RPMI7951 (cell line): Measurements from ENCODE around the gene CSF3. TPM values are rescaled to one million over a fixed set of nuclear protein-coding genes. Genes with fewer than 3 reads are reported as not detected.

Source experiments
- DNase-seq: peaks from one replicate; pipeline ENCODE4 v3.0.0-alpha.2; 2012; ENCODE audit warnings: low read depth
- total RNA-seq: library from RNA; depleted of rRNA; stranded (reverse); fragments of >200 nt; shearing (Covaris generic); gene quantifications from 2 replicates; pipeline ENCODE4 v1.2.3, GENCODE V29; 2014

CSF3 gene
- total RNA-seq, 1 experiment from 2014 or later, result not detected

DNA sequence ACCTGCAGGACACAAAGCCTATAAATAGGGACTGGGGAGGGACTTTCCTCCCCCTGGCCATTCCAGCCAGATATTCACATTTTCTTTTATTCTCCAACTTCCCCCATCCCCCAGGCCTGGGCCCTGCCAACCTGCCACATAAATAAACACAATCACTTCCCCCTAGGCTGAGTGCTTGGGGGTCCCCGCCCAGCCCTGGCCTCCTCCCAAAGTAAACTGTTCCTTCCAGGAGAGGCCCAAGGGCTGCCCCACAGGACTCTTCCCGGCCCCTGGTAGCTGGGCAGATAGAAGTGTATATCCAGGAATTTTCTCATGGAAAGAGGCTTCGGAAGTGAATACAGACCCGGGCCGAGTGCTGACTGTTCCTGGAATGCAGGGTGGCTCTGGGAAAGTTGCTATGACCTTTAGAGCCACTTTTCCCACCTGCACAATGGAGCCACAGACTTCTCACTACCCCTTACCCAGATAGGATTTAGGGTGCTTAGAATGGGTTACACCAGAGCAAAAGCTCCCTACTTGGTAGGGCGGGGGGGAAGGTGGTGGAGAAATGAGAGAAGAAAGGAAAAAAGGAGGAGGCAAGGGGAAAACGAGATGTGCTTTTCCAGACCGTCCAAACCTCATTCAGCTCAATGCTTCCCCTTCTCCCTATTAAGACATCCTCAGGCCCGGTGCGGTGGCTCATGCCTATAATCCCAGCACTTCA lies 8.5 kb downstream of the CSF3 start:
- peak; percentile 53 for DNase-seq

DNA sequence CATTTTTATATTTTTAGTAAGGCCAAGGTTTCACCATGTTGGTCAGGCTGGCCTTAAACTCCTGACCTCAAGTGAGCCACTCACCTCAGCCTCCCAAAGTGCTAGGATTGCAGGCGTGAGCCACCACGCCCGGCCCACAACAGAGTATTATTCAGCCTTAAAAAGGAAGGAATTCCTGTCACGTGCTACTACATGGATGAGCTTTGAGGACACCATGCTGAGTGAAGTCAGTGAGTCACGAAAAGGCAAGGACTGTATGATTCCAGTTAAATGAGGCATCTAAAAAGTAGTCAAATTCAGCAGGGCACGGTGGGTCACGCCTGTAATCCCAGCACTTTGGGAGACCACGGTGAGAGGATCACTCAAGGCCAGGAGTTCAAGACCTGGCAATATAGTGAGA lies 9.7 kb downstream of the CSF3 start:
- DNase-seq, result peak; percentile 53

DNA sequence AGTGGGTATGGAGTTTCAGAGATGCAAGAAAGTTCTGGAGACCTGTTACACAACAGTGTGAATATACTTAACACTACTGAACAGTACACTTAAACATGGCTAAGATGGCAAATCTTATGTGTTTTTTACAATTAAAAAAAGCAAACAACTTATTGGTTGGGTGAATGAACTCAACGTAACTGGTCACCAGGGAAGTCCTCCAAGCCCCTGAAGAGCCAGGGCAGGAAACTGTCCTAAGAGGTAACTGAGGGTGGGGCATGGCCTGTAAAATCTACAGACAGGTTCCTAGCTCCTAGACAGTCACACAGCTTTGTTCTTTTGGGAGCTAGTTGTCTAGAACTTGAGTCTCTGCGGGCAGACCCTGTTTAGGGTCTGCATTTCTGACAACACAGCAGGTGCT lies 10.3 kb downstream of the CSF3 start:
- DNase-seq, result no peak

DNA sequence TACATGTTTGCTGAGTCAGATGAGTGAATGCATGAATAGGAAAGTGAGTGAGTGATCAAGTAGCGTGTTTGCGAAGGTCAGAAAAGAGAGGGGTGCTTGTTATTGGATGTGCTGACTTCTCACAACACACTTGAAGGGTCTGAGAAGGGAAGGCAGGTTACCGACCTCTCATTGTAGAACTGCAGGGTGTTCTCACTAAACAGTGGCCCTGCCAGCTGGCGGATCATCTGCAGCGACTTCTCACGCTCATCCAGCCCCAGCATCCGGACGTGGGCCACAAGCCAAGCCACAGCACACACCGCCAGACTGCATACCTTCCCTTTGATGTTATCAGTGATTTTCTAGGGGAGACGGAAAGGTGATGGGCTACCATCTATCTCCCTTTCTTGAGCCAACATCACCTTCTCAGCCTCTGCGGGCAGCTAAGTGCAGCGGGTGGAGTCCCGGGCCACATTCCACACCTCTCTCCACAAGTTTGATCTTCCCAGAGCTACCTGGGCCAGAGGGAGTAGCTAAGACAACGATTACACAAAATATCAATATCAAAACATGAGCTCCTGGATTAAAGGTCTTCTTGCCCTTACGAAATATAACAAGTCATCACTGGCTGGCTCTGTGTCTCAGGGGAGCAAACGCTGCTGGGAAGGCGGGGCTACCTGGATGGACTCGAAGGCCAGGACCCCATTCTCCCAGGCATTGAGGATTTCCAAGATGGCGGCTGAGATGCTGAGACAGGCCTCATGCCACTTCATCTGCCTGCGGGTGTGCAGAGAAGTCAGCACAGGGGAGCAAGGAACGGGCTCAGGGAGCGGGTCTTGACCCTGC lies 11.0 kb downstream of the CSF3 start:
- peak; percentile 87 for DNase-seq

DNA sequence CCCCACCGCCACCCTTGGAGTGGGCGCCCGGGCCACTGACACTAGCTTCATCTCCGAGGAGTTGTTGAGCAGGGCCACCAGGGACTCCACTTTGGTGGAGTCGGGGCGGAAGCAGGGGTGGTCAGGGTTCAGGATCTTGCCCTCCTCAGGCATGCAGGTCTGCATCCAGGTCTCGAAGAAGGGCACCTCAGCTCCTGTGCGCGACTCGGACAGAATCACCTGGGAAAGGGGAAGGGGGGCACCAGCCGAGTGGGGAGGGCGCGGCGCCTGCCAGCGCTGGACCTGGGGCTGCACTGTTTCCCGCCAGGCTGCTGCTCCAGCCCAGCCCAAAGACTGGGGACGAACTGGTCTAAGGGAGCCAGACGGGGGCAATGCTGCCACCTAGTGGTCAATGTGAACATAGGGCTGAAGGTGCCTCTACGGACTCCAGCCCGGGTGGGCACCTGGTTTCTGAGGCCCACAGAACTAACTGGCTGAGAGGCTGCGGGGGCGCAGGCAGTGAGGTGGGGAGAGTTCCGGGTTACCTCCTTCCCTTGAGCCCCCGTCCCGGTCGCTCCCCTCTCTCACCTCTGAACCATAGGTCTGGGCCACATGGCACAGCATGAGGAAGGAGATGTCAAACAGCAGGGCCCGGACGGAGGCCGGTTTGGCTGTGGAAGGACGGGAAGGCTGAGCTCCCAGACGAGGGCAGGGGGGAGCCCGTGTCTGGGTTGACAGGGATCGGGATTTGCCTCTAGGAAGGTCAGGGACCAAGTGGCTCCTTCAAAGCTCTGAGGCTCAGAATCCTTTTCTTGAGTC lies 11.8 kb downstream of the CSF3 start:
- DNase-seq, result peak; percentile 77

DNA sequence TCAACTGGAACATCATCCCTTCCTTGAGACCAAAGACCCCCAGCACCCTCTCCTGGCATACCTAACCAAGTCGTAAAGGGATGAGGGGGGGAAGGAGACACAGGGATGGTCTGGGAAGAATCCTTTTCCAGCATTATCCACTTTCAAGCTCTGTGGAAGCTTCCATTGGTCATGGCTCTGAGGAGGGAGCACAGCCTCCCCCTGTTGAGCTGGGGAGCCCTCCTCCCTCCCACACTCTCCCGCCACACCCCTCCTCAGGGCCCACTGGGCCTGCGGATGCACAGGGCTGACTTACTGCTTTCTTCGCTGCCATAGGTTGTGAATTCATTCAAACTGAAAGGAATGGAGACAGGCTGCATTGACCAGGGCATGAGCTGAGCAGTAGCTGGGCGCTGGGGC lies 12.4 kb downstream of the CSF3 start:
- no peak for DNase-seq

DNA sequence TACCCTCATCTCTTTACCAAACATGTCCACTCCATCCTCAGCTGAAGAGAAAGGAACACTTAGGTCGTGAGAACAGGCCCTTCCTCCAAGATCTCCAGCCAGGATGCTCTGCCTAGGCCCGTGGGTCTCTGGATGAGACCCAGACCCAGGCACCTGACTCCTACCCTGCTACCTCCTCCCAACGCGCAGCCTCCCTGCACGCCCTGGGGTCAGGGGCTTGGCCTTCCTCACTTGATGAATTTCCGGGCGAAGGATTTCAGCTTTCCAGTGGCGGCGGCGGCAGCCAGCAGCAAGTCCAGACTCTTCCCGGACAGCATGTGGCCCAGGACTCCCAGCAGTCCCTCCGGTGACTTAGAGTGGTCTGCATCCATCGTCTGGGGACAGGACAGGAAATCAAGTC lies 13.4 kb downstream of the CSF3 start:
- DNase-seq, result no peak

DNA sequence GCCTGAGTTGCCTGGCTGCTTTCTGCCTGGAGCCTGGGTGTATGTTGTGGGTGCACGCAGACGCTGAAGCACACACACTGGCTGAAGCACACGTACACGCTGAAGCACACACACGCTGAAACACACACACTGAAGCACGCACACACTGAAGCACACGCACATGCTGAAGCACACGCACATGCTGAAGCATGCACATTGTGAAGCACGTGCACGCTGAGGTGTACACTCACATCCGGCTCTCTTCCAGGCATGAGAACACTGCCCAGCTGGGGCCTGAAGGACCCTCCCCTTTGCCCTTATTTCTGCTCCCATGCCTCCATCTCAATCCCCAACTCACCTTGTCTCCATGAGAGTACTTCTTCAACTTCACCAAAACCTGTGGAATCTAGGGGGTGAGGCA lies 16.5 kb downstream of the CSF3 start:
- no peak for DNase-seq

DNA sequence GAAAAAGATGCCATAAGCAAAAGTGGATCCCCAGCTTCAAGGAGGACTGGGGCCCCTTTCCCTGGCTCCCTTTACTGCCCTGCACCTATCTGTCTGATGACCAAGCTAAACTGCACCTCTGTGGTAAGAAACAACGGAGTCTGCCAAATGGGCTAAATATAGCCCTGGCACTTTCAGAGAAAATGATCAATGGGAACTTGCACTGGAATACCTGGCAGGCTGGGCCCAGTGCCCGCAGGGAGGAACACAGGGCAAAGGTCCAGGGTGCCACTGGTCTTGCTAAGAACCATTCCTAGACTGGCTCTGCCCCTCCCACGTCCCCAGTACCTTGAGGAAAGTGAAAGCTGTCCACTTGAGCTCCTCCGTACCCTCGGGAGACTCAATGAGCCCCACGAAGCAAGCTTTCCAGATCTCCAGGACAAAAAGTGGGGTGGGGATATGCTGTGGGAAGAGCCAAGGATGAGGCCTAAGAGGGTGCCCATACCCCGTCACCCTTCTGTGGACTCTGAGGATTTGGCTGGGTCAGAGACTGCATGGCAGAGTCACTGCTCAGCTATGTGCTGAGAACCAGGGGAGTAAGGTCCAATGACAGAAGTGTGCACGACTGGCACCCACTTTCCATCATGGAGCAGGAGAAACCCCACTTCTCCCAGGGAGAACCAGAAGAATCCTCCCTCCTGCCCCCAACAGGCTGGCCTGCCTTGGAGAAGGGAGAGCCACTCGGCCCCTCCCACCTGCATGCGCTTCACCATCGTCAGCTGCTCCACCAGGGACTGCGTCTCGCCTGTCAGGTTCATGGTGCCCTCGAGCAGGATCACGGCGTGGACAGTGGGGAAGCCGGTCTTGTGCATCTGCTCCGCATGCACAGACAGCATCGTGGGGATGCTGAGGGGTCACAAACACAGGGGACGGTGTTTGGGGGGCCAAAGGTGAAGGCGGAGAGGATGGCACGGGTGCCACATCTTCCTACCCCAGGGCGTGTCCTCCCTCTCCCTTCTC lies 17.4 kb downstream of the CSF3 start:
- no peak for DNase-seq

DNA sequence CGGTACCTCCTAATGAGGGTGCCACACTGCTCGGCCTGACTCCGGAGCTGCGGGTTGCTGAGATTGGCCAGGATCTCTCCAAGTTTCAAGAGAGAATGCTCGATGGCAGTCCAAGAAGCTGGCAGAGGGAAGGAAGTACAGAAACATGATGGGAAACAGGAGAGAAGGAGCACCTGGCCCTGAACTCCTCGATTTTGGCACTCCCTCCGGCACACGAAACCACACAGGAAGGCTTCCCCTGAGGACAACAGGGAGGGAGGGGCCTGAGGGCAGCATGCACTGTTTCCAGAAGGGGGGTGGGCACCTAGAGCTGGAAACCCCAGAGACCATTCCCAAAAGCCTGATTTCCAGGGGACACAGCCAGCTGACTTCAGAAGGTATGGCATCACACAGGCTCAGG lies 18.1 kb downstream of the CSF3 start:
- DNase-seq, result no peak

DNA sequence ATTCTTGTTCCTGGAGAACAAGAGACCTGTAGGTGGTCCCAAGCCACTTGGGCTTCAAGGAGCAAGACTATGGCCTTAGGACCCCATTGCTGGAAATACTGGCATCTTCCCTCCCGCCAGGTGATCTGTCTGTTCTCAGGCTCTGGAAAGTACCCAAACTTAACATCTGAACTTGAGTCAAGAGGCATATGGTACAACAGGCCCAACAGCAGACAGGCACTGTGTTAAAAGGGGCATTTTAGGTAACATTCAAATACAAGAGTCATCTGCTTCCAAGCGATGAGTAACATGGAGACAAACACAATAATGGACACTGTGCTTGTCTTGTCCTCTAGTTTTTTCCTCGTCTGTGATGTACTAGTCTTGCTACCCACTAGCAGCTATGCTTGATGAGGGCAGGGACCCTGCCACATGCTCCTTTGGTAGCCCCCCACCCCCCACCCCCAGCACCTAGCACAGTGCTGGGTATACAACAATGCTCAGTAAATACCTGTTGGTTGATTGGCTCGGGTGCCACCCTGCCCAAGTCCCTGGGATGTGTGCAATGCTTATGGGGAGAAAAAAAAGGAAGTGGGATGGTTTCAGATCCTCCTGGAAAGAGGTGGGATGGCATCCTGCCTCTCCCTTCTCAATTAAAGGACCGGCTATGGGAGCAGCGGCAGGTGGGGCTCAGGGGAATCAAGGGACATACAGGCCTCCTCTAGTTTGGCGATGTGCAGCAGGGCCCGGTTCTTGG lies 19.4 kb downstream of the CSF3 start:
- no peak for DNase-seq

DNA sequence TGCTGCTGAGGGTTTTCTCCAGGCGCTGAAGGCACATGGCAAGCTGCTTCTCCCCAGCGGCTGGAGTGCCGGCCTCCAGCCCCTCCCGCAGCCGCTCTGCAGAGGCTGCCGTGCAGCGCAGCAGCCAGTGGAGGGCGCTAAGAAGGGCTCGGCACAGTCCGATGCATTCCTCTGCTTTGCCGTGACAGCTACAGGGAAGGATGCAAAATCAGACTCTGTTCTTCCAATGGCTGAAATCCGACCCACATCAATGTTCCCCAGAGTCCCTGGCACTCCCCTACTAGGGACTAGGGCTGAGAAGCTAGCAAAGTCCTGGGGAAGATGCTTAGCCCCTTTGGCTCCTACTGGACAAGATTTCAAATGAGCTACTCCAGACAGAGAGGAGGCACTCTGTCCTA lies 19.9 kb downstream of the CSF3 start:
- DNase-seq, result no peak

DNA sequence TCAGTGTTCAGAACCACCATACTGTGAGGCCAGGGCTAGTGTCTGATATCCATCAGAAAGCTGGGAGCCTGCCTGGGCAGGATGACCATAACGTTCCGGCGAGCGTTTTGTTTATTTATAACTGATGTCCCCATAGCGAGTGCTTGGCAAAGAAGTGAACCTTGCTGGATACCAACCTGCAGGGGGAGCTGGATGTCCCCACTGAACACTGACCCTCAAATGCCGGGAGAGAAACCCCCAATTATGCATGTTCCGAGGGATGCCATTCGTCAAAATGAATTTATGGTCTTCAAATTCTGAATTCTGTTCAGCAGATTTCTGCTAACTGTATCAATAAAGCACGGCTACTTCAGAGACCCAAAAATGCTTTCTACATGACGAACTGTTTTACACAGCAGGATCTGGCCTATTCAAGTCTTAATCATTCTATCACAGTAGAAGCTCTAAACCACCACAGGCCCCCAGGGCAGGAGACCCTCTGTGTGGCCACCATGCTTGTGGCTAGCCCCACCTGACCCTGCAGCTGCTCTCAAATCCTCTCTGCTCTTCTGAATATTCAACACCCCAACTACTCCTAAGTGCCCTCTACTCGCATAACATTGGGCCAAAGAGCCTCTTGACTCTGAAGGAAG lies 23.8 kb downstream of the CSF3 start:
- peak; percentile 73 for DNase-seq

DNA sequence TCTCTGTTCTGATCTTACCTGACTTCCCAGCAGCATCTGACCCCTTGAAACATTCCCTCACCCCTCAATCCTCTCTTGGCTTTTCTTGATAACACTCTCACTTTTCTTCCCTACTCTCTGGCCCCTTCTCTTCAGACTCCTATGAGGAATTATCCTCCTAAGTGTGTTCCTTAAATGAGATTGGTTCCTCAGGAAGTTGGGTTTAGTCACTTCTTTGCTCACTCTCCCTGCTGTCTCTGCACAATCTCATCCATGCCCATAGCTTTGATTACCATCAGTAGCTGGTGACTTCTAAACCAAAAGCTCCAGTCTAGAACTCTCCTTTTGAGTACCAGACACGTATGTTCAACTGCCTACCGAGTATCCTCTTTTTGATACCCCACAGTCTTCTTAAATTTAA lies 26.0 kb downstream of the CSF3 start:
- no peak for DNase-seq

DNA sequence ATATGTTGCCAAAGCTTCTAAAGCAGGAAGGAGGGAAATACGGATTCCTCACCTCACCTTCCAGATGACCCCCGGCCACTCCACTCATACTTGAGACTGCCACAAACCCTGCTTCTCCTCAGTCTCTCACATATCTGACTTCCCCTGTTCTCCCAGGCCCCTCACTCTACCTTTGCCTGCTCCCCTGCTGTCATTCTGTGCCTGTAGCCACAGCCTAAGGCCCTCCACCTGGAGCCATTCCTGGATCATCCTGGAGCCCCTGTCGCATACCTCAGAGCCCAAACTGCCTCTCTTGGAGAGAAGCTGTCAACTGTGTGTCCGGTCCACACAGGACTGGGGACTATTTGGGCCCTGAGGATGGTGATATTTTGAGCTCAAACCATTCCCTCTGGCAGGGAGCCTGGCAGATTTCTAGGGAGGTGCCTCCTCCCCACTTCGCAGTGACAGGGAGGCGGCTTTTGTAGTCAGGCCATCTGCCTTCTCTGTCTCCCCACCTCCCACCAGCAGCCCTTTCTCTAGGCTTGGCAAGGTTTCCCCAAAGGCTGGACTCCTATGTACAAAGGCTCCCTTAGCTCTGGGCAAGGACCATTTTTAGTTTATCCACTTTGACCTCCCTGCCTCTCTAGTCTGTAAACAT lies 41.3 kb downstream of the CSF3 start:
- no peak for DNase-seq

DNA sequence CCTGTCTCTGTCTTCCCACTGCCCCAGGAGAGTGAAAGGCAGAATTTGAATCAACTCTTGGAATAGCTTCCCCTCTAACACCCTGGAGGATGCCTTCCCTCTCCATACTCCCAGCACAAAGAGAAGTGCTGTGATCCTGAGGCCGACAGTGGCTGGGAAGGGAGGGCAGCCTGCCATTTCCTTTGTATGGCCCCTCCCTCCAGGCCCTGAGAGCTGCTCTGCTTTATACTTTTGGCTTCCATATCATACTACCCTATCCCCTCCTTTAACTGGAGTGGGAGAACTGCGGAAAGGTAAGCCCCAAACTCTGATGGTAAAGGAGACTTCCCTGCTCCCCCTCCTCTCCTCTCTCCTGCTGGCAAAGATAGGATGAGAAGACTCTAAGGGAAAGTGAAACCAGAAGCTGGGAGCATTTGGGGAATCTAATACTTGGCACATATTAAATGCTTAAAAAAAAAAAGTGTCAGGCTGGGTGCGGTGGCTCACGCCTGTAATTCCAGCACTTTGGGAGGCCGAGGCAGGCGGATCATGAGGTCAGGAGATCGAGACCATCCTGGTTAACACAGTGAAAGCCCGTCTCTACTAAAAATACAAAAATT lies 43.0 kb downstream of the CSF3 start:
- peak; percentile 63 for DNase-seq

DNA sequence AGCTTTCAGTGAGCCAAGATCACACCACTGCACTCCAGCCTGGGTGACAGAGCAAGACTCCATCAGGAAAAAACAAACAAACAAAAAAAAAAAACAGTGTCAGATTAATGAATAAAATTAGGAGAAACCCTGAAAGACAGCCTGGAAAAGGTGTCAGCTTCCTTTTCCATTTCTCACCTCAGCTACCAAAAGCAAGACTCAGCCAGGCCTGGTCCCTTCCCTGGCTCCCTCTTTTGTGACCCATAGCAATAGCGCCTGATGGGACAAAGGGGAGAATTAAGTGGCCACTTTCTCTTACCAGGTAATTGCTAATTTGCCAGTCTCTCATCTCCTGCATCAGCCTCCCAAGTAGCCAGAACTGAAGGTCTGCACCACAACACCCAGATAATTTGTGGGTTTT lies 43.6 kb downstream of the CSF3 start:
- DNase-seq, result no peak

DNA sequence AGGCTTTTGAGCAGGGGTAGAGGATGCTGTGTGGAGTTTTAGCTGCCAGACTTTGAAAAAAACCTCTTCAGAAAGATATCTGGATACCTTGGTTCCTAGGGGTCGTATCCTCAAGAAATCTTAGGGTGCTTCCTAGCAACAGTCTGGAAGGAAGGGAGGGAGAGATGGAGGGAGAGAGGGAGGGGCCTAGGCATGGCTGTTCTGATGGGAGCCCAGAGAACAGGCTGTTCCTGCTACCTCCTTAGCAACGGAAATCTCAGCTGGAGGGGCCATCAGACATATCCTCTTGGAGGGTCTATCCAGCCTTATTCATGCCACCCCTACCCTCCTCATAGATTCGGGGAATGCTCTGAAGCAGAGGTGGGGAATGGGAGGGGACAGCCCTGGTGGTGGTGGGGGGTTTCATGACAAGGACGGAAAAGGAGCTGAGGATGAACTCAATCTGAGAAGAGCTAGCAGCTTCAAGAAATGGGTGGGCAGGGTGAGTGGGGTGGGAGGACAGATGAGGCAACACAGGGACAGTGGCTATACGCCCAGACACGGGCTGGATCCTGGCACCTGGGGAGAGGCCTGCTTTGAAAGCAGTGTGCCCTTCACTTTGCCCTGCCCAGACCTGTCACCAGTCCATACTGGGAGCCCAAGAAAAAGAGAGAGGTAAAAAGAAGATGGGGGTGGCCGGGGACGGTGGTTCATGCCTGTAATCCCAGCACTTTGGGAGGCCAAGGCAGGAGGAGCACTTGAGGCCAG lies 44.7 kb downstream of the CSF3 start:
- no peak for DNase-seq
